PFSK-1 (cell line): ENCODE results near the gene NOXA1.

Source experiments
- FOXP2 ChIP-seq: optimal IDR thresholded peaks from 2 replicates; pipeline ENCODE3; 2011; ENCODE audit warnings: borderline replicate concordance, control low read depth, inconsistent platforms; ENCODE audit not compliant: insufficient read depth; ENCODE audit errors: extremely low read length, extremely low read depth
- POLR2AphosphoS5 ChIP-seq: IDR thresholded peaks from 2 replicates; pipeline ENCODE4 v1.6.1; 2012; ENCODE audit warnings: low read depth, mild to moderate bottlenecking, control low read depth, low read length, moderate library complexity
- REST ChIP-seq, 2 experiments: IDR thresholded peaks; 2 replicates each; pipeline versions ENCODE4 v1.6.1 to v1.8.0; 2011 to 2012; ENCODE audit warnings: low read depth in 2 of 2, low read length in 2 of 2, control low read depth in 1 of 2, inconsistent platforms in 1 of 2, mild to moderate bottlenecking in 1 of 2, moderate library complexity in 1 of 2; ENCODE audit not compliant: insufficient read depth in 1 of 2
- SIN3A ChIP-seq: IDR thresholded peaks from 2 replicates; pipeline ENCODE4 v1.6.1; 2012; ENCODE audit warnings: mild to moderate bottlenecking, low read length, moderate library complexity, borderline replicate concordance; ENCODE audit not compliant: insufficient read depth
- TAF1 ChIP-seq: IDR thresholded peaks from 2 replicates; pipeline ENCODE4 v1.6.1; 2012; ENCODE audit warnings: low read length, control low read depth, borderline replicate concordance; ENCODE audit not compliant: insufficient read depth

NOXA1 gene

GRCh38 chr9:137385061-137385655 is 38.0 kb upstream of the NOXA1 start:
- TF ChIP-seq FOXP2 (no peak), REST (IDR thresholded peaks at IDR 0.05; ENCODE audit: insufficient read depth in 1 of 2, low read depth in 2 of 2, low read length in 2 of 2) (no peak), TAF1 (no peak), SIN3A (no peak), POLR2AphosphoS5 (no peak)

- TF ChIP-seq POLR2AphosphoS5 (0 out of 2 replicates have a peak, but pooled peaks have one; percentile 23), FOXP2 (no peak), TAF1 (no peak)
Observed at GRCh38 chr9:137387114-137387890, 35.9 kb upstream of the NOXA1 start.

- TF ChIP-seq REST (IDR thresholded peaks at IDR 0.05; ENCODE audit: insufficient read depth in 1 of 2, low read depth in 2 of 2, low read length in 2 of 2) (no peak), TAF1 (no peak), FOXP2 (no peak), POLR2AphosphoS5 (no peak), SIN3A (no peak)
Observed at GRCh38 chr9:137387891-137388560, 35.2 kb upstream of the NOXA1 start.

GRCh38 chr9:137388589-137389427 is 34.4 kb upstream of the NOXA1 start:
- TF ChIP-seq REST (IDR thresholded peaks at IDR 0.05; ENCODE audit: insufficient read depth in 1 of 2, low read depth in 2 of 2, low read length in 2 of 2) (no peak), FOXP2 (no peak), SIN3A (no peak), POLR2AphosphoS5 (no peak), TAF1 (no peak)

GRCh38 chr9:137389428-137389746 is 33.8 kb upstream of the NOXA1 start:
- TF ChIP-seq REST (IDR thresholded peaks at IDR 0.05; ENCODE audit: insufficient read depth in 1 of 2, low read depth in 2 of 2, low read length in 2 of 2) (no peak), POLR2AphosphoS5 (no peak), SIN3A (no peak), FOXP2 (no peak), TAF1 (no peak)
